Measurements from ENCODE around the gene DEFB115. TPM values are rescaled to one million over a fixed set of nuclear protein-coding genes. Genes with fewer than 3 reads are reported as not detected.

Gene DEFB115
- total RNA-seq, 1 experiment from 2014 or later, result not detected

DNA sequence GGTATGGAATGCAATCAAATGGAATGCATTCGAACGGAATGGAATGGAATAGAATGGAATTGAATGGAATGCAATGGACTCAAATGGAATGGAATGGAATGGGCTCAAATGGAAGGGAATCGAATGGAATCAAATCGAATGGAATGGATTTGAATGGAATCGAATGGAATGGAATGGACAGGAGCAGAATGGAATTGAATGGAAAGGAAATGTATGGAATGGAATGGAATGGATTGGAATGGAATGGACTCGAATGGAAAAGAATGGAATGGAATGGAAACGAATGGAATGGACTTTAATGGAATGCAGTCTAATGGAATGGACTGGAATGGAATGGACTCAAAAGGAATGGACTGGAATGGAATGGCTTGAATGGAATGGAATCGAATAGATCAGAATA, 18.3 kb upstream of the DEFB115 start:
- Histone ChIP-seq H3K4me3 (no peak overlapping the region), H3K27me3 (ENCODE audit: insufficient read depth, low read depth) (no peaks in the 10 kb centered on the region), H3K27ac (no peak overlapping the region), H3K4me2 (no peak overlapping the region), H3F3A (ENCODE audit: insufficient read depth, low read depth) (no peaks in the 10 kb centered on the region), H2AFZ (no peak overlapping the region), H3K79me2 (ENCODE audit: low read depth) (no peaks in the 10 kb centered on the region), H3K4me1 (replicated peaks; ENCODE audit: insufficient read depth) (no peaks in the 10 kb centered on the region), H3K9me2 (ENCODE audit: insufficient read depth) (no peaks in the 10 kb centered on the region), H3K9me3 (ENCODE audit: insufficient read depth, low read depth) (peaks cover 71% of the 10 kb centered on the region), H3K36me3 (ENCODE audit: low read depth) (no peaks in the 10 kb centered on the region), H4K20me1 (ENCODE audit: insufficient read depth) (no peaks in the 10 kb centered on the region)
- no peak for DNase-seq
- intact Hi-C loops (cut with micrococcal nuclease; ENCODE audit: unreplicated experiment), result no loop called here
- no peak for TF ChIP-seq EZH2 (IDR thresholded peaks at IDR 0.05; ENCODE audit: low read depth)
- TF ChIP-seq, protein P1, sequence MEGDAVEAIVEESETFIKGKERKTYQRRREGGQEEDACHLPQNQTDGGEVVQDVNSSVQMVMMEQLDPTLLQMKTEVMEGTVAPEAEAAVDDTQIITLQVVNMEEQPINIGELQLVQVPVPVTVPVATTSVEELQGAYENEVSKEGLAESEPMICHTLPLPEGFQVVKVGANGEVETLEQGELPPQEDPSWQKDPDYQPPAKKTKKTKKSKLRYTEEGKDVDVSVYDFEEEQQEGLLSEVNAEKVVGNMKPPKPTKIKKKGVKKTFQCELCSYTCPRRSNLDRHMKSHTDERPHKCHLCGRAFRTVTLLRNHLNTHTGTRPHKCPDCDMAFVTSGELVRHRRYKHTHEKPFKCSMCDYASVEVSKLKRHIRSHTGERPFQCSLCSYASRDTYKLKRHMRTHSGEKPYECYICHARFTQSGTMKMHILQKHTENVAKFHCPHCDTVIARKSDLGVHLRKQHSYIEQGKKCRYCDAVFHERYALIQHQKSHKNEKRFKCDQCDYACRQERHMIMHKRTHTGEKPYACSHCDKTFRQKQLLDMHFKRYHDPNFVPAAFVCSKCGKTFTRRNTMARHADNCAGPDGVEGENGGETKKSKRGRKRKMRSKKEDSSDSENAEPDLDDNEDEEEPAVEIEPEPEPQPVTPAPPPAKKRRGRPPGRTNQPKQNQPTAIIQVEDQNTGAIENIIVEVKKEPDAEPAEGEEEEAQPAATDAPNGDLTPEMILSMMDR (conservative IDR thresholded peaks at IDR 0.05), result no peak
- ChIA-PET CTCF (no interaction called here), POLR2A (ENCODE audit: unreplicated experiment) (no interaction called here)
- no TSS peak for BruUV-seq (replicated peaks)

DNA sequence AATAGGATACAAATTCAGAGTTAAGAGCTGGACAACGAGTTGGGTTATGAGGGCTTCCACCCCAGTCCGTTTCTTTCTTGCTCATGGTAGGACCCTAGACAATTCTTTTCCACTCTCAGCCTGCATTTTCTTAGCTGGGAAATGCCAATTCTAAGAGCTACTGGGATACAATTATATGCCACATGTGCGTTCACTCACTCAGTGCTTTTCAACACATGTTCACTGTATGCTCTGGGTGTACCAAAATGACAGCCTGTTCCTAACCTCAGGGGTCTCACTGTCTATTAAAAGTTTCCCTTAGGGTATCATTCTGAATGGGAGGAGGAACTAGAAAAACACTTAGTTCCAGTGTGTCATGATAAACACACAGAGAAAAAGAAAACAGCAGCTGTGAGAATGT, 505 bp upstream of the DEFB115 start:
- H4K20me1 ChIP-seq (ENCODE audit: insufficient read depth), result no peaks in the 10 kb centered on the region
- no peak overlapping the region for H2AFZ ChIP-seq
- ChIA-PET CTCF (no interaction called here), POLR2A (ENCODE audit: unreplicated experiment) (no interaction called here)
- no peak for TF ChIP-seq EZH2 (IDR thresholded peaks at IDR 0.05; ENCODE audit: low read depth)
- TF ChIP-seq, protein P1 (conservative IDR thresholded peaks at IDR 0.05), result no peak
- intact Hi-C loops (cut with micrococcal nuclease; ENCODE audit: unreplicated experiment), result no loop called here
- no peaks in the 10 kb centered on the region for H3K9me3 ChIP-seq (ENCODE audit: insufficient read depth, low read depth)
- no peak for DNase-seq
- H3K36me3 ChIP-seq (ENCODE audit: low read depth), result no peaks in the 10 kb centered on the region
- H3K79me2 ChIP-seq (ENCODE audit: low read depth), result no peaks in the 10 kb centered on the region
- no peak overlapping the region for H3K4me3 ChIP-seq
- H3K4me2 ChIP-seq, result no peak overlapping the region
- no peak overlapping the region for H3K27ac ChIP-seq
- H3K27me3 ChIP-seq (ENCODE audit: insufficient read depth, low read depth), result no peaks in the 10 kb centered on the region
- H3F3A ChIP-seq (ENCODE audit: insufficient read depth, low read depth), result no peaks in the 10 kb centered on the region
- H3K4me1 ChIP-seq (replicated peaks; ENCODE audit: insufficient read depth), result no peaks in the 10 kb centered on the region
- H3K9me2 ChIP-seq (ENCODE audit: insufficient read depth), result no peaks in the 10 kb centered on the region
- BruUV-seq (replicated peaks), result no TSS peak

DNA sequence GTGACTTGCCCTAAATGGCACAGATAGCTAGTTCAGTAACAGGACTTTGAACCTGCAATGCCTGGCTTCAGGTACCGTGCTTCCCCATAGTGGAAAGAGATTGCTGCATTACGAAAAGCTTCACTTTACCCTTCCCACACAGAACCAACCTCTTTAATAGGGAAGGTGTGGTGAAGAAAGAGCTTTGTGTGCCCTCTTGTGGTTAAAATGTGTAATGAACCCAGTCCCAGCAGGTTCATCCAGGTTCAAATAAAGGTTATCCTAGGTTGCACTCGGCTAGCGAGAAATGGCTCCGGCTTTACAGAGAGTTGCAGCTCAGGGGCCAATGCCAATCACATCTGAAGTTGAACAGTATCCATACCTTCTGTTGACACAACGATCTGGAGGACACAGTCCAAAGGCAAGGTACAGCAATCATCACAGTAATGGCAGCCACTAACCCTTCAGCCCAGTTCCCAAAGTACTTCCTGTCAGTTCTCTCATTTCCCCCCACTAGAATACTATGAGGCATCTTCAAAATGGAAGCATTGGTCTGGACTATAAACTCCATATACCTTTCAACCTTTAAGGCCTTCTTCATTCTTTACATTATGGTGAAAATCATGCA, 3.0 kb downstream of the DEFB115 start:
- no peak overlapping the region for H2AFZ ChIP-seq
- BruUV-seq (replicated peaks), result no TSS peak
- ChIA-PET CTCF (no interaction called here), POLR2A (ENCODE audit: unreplicated experiment) (no interaction called here)
- no peaks in the 10 kb centered on the region for H4K20me1 ChIP-seq (ENCODE audit: insufficient read depth)
- no peaks in the 10 kb centered on the region for H3F3A ChIP-seq (ENCODE audit: insufficient read depth, low read depth)
- H3K4me1 ChIP-seq (replicated peaks; ENCODE audit: insufficient read depth), result no peaks in the 10 kb centered on the region
- no peaks in the 10 kb centered on the region for H3K9me3 ChIP-seq (ENCODE audit: insufficient read depth, low read depth)
- no peaks in the 10 kb centered on the region for H3K36me3 ChIP-seq (ENCODE audit: low read depth)
- H3K4me2 ChIP-seq, result no peak overlapping the region
- H3K27ac ChIP-seq, result no peak overlapping the region
- no peaks in the 10 kb centered on the region for H3K79me2 ChIP-seq (ENCODE audit: low read depth)
- DNase-seq, result peak in 1 of 2 experiments; percentile 9
- H3K9me2 ChIP-seq (ENCODE audit: insufficient read depth), result no peaks in the 10 kb centered on the region
- intact Hi-C loops (cut with micrococcal nuclease; ENCODE audit: unreplicated experiment), result loop anchor here (5.0 kb wide), 2 partner anchors 1728 to 1818 kb away; no protein-coding TSS in a partner anchor
- no peaks in the 10 kb centered on the region for H3K27me3 ChIP-seq (ENCODE audit: insufficient read depth, low read depth)
- no peak for TF ChIP-seq EZH2 (IDR thresholded peaks at IDR 0.05; ENCODE audit: low read depth)
- TF ChIP-seq, protein P1 (conservative IDR thresholded peaks at IDR 0.05), result peak; percentile 73
- no peak overlapping the region for H3K4me3 ChIP-seq

Measured in PC-9 (cell line).